HEK293T (cell line): Measurements from ENCODE around the gene GNB1L.

Experiments used
- CTCF ChIA-PET: fragments of 350-600 bp; formaldehyde crosslinking; extraction: SDS; loops from one replicate; lab custom pipeline; 2021; ENCODE audit warnings: antibody characterized with exemption, inconsistent platforms; lab: Yijun Ruan, JAX
- POLR2A ChIA-PET: fragments of 350-600 bp; formaldehyde crosslinking; extraction: SDS; loops from one replicate; lab custom pipeline; 2020; ENCODE audit warnings: antibody characterized with exemption, inconsistent platforms; lab: Yijun Ruan, JAX
- DNase-seq: peaks from one replicate; pipeline ENCODE4 v3.0.0; 2012; ENCODE audit warnings: mixed read lengths; ENCODE audit errors: extremely low spot score
- ARNT ChIP-seq: fragments of 450-650 bp; IDR thresholded peaks from 2 replicates; pipeline ENCODE4 v1.6.1; 2017; ENCODE audit warnings: mild to moderate bottlenecking
- BHLHE40 ChIP-seq: fragments of 450-650 bp; IDR thresholded peaks from 2 replicates; pipeline ENCODE4 v1.6.1; 2016; ENCODE audit warnings: mild to moderate bottlenecking, moderate library complexity, borderline replicate concordance
- CTBP1 ChIP-seq: fragments of 450-650 bp; IDR thresholded peaks from 2 replicates; pipeline ENCODE4 v1.6.1; 2016; ENCODE audit warnings: borderline replicate concordance
- ELF4 ChIP-seq: fragments of 450-650 bp; IDR thresholded peaks from 2 replicates; pipeline ENCODE4 v1.6.1; 2017; ENCODE audit warnings: antibody characterized with exemption
- FOXA1 ChIP-seq: fragments of 450-650 bp; IDR thresholded peaks from 2 replicates; pipeline ENCODE4 v1.6.1; 2016; ENCODE audit warnings: mild to moderate bottlenecking
- FOXK2 ChIP-seq: fragments of 450-650 bp; IDR thresholded peaks from 2 replicates; pipeline ENCODE4 v1.6.1; 2016; ENCODE audit warnings: mild to moderate bottlenecking
- FOXM1 ChIP-seq: fragments of 450-650 bp; IDR thresholded peaks from 2 replicates; pipeline ENCODE4 v1.6.1; 2017; ENCODE audit warnings: mild to moderate bottlenecking, borderline replicate concordance
- HDGF ChIP-seq: fragments of 450-650 bp; IDR thresholded peaks from 2 replicates; pipeline ENCODE4 v1.6.1; 2017; ENCODE audit warnings: antibody characterized with exemption, borderline replicate concordance
- L3MBTL2 ChIP-seq: fragments of 450-650 bp; conservative IDR thresholded peaks from 2 replicates; pipeline ENCODE4 v1.6.1; 2016; ENCODE audit warnings: mild to moderate bottlenecking
- LEF1 ChIP-seq: fragments of 450-650 bp; IDR thresholded peaks from 2 replicates; pipeline ENCODE4 v1.6.1; 2017; ENCODE audit warnings: mild to moderate bottlenecking, borderline replicate concordance
- NFRKB ChIP-seq: fragments of 450-650 bp; IDR thresholded peaks from 2 replicates; pipeline ENCODE4 v1.6.1; 2016; ENCODE audit warnings: mild to moderate bottlenecking, moderate library complexity
- PKNOX1 ChIP-seq: fragments of 450-650 bp; IDR thresholded peaks from 2 replicates; pipeline ENCODE4 v1.6.1; 2016
- SP1 ChIP-seq: fragments of 450-650 bp; IDR thresholded peaks from 2 replicates; pipeline ENCODE4 v1.6.1; 2017
- SUZ12 ChIP-seq: fragments of 450-650 bp; IDR thresholded peaks from 2 replicates; pipeline ENCODE4 v1.6.1; 2016; ENCODE audit warnings: mild to moderate bottlenecking
- TARDBP ChIP-seq: fragments of 450-650 bp; IDR thresholded peaks from 2 replicates; pipeline ENCODE4 v1.6.1; 2016
- ZNF384 ChIP-seq: fragments of 450-650 bp; IDR thresholded peaks from 2 replicates; pipeline ENCODE4 v1.6.1; 2016

GNB1L gene

GRCh38 chr22:19882446-19883381 lies 28.0 kb upstream of the GNB1L start:
- ChIA-PET CTCF (no interaction called here), POLR2A (no interaction called here)
- no peak for DNase-seq
- TF ChIP-seq CTBP1: no peak

DNA sequence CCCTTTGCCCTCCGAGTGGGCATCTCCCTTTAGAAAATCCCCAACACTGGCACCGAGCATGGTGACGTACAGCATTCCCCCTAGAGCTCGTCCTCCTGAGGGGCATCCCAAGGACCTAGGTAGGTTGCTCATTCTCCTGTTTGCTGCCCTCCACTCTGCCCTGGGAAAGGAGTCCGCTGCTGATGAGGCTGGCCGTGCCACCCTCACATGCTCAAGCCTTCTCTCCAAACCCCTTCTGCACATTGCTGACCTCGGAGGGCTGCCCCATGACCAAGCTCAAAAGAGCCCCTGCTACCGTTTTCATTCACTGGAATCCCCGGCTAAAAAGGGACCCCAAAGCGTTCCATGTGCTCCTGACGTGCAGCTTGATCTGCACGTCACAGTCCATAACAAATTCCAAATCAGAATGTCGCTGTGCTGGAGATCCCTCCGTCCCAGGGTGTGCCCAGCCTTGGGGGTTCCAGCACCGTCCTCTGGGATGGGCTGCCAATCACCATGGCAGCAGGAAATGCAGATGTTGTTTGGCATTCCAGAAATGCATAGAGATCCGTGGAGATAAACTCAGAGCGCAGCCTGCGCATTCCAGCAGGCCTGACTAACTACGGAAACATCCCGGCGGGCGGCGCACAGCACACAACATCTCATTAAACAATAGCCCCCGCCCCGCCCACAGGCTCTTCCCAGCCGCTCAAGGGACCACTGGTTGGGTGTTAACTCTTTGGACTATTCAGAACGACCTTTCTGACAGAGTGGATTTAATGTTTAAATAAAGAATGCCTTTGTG lies 26.3 kb upstream of the GNB1L start:
- POLR2A ChIA-PET: interaction anchor here (1.4 kb wide), 1 partner anchor 25 kb away, joined by 5 read pairs; no protein-coding TSS in a partner anchor
- no peak for TF ChIP-seq BHLHE40
- TF ChIP-seq PKNOX1: peak; percentile 55; the same call in 1 of the 2 replicates
- CTCF ChIA-PET: interaction anchor here (1.1 kb wide), 1 partner anchor 151 kb away, joined by 3 read pairs; no protein-coding TSS in a partner anchor
- DNase-seq: peak; percentile 61

DNA sequence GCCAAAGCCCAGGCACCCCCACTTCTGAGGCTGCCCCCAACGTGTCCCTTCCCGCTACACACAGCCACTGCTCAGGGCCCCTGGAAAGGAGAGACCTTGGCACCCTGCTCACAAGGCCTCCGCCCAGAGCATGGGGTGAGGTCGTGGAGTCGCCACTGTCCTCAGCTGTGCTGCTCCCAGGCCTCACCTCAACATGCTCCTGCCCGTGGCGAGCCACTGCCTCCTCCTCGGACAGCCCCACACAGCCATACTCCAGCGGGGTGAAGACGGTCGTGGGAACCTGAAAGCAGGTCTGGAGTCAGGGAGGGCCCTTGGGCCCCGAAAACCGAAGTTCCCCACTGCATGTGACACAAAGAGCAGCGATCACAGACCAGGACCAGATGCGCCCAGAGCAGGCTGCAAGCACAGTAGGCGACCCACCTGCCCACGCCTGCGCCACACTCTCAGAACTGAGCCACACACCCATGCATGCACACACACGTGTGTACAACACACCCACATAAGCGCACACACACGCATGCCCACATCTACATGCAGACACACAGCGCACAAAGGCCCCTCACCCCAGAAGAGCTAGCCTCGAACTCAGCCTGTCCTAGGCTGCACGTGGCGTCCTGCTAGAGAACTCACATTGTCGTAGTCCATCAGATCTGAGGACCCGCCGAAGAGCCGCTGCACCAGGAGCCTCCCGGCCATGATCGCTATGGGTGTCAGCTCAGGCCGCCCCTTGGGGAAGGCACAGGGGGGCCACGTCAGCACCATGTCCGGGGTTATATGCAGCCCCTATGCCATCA lies 25.5 kb upstream of the GNB1L start:
- DNase-seq: no peak
- CTCF ChIA-PET: interaction anchor here (1.1 kb wide), 1 partner anchor 150 kb away, joined by 3 read pairs; no protein-coding TSS in a partner anchor
- POLR2A ChIA-PET: interaction anchor here (0.6 to 1.4 kb wide), 2 partner anchors 25 to 26 kb away, joined by 3 to 5 read pairs; partner anchors contain the start of genes GNB1L and RTL10
- TF ChIP-seq HDGF (no peak), TARDBP (no peak)

- no peak for TF ChIP-seq HDGF
- POLR2A ChIA-PET: no interaction called here
- CTCF ChIA-PET: no interaction called here
- no peak for DNase-seq
These were observed 24.9 kb upstream of the GNB1L start for GRCh38 chr22:19879643-19879991.

DNA sequence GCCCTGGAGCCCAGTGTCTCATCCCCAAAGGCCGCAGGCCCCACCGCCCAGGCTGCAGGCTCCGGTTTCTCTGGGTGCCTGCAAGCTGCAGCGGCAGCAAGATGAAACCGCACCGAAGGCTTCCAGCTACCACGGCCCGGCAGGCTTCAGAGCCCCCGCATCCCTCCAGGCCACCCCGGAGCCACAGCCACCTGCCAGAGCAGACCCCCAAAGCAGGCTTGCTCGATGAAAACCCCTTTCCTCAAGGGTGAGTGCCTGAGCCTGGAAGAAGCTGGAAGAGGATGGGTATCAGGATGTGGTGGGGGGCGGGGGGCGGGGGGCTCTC lies 24.5 kb upstream of the GNB1L start:
- ChIA-PET POLR2A (no interaction called here), CTCF (no interaction called here)
- TF ChIP-seq HDGF (no peak), ELF4 (no peak), FOXK2 (no peak), BHLHE40 (no peak), TARDBP (no peak), NFRKB (no peak), LEF1 (no peak), CTBP1 (no peak)
- no peak for DNase-seq

DNA sequence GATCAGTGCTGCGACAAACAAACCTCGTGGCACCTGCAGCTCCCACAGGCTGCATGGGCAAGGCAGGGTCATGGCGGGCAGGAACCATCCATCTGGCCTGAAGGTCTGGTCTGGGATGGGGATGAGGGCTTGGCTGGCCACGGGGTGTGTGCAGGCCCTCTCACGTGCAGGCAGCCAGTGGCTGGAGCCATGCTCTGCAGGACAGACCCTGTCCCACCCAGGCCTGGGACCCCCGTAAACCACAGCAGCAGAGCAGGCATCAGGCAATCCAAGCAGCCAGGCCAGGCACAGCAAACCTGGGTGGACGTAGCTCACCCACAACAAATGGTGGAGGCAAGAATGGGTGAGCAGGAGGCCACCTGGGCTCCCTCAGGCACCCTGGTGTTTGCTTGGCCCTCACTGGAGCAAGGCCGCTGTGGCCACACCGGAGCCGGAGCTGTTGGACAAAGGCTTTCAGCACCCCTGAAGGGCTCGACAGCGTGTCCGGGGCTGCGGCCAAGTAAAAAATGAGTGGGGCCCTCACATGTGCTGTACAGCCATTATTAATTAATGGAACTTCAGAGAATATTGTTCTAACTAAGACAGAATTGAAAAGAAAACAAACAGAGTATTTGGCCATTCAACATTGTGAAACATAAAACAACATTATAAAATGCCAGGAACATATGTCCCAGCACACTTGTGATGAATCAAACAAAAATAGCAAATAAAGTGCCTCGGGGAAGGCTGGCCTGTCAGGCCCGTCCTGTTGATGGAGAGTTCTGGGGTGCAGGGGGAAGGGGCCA lies 24.0 kb upstream of the GNB1L start:
- POLR2A ChIA-PET: no interaction called here

DNA sequence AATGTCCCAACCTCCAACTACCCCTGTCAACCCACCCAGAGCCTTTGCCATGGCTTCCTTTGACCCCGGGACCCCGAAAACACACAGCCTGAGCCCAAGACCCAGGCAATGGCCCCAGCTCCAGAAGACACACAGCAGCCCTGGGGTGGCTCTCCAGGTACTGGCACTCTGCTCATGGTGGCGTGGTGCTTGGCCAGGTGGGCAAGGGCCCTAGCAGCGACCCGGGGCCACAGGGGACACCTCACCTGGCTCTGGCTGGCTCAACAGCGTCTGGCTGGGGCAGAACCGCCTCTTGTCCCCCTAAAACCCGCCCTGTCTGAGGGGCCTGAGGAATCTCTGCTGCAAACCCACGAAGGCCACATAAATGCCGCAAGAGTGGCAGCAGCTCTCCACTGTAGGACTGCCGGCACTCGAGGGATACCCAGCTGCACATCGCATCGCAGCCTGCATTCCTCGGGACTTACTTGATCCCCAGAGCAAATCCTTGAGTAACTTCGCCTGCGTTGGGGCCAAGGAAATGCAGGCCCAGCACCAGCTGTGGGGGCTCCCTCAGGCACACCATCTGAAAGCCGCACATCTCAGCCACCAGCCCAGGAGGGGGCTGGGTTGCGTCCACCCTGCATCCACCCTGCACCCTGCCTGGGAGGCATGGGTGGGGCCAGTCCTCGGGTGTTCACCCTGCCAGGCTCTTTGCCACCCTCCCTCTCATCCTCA lies 23.1 kb upstream of the GNB1L start:
- TF ChIP-seq HDGF: no peak
- no peak for TF ChIP-seq TARDBP
- TF ChIP-seq ARNT: no peak
- TF ChIP-seq PKNOX1: no peak
- TF ChIP-seq ELF4: no peak
- TF ChIP-seq BHLHE40: no peak
- no peak for TF ChIP-seq SUZ12
- no peak for TF ChIP-seq L3MBTL2
- TF ChIP-seq LEF1: no peak
- no peak for TF ChIP-seq NFRKB
- no peak for TF ChIP-seq FOXK2
- TF ChIP-seq CTBP1: no peak
- no peak for TF ChIP-seq FOXA1
- no peak for TF ChIP-seq FOXM1
- no peak for TF ChIP-seq SP1
- no peak for TF ChIP-seq ZNF384
- CTCF ChIA-PET: no interaction called here
- no peak for DNase-seq
- POLR2A ChIA-PET: no interaction called here

More for the DNA sequence above, 24.0 kb upstream of the GNB1L start:
- TF ChIP-seq LEF1 (no peak), FOXM1 (no peak), SP1 (no peak), NFRKB (no peak)
- CTCF ChIA-PET: no interaction called here
- DNase-seq: no peak
